Stimulated activated CD8-positive, alpha-beta memory T cell treated with anti-CD3 and anti-CD28 coated beads, Interleukin-15, amount 100 ng/mL, for 1 hour (primary cell): ENCODE data around the gene NFYC.
A peak's percentile ranks its signal among the peaks of the same experiment; 100 is the strongest.
"Not testable (repeated sequence)": the region's sequence is repeated elsewhere in the genome, so short reads cannot be mapped to it uniquely, and the experiment has no call there.

ENCODE experiments used
- DNase-seq: peaks from one replicate; pipeline ENCODE4 v3.0.0-alpha.2; 2020; ENCODE audit warnings: low read depth

NFYC gene

DNA sequence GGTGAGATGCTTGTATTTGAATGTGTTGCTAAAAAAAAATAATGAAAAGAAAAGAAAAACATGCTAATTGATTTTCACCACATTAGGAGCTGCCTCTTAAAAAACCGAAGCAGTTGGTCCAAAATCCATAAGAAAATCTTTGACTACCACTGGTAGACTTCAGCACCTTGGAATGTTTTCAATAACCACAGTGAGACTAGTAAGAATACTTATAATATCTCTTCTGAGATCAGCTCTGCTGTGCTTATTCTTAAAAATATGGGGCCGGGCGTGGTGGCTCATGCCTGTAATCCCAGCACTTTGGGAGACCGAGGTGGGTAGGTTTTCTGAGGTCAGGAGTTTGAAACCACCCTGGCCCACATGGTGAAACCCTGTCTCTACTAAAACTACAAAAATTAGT is 15.1 kb downstream of the NFYC start:
- DNase-seq: no peak

DNA sequence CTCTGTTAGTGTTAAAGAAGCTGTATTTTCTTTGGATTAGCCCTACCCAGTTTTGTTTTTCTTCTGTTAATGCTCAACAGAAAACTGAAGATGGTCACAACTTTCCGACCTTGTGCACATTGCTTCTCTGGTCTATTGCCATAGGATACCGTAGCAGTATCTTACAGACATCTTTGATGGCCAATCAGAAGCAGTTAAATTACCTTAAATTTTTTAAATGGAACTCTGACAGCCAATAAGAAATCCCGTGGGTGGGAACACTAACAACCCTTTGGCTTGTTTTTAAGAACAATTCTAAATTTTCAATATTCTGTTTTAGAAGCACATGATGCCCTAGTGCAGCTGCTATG is 17.2 kb downstream of the NFYC start:
- no peak for DNase-seq

DNA sequence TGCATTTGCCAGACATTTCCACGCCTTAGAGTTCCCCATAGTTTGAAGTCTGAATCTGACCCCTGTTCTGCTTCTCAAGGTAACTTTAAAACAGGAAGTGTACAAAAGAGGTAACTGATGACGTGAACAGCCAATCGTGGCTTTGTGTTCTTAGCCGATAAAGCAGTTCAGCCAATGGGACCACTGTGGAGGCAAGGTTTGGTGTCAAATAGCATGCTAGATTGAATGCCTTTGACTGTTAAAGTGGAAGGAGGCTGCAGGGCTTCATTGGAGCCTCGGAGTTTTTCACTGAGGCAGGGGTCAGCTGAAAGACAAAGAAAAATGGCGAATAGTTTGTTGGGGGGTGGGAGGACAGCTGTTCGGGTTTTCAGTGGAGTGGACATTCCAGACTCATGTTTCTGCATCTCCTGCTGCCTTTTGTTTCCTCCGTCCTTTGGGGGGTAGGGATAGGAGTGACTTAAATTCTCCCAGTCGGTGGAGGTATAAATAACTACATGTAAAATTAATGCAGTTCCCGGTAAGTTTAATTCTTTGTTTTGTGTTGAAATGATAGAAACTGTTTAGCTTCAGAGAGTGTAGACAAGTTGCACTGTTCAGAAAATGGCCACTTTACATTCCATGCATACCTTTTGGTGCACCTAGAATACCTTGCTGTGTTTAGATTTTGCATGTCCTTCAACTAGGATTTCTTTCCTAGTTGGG is 17.7 kb downstream of the NFYC start:
- DNase-seq: peak; percentile 53

DNA sequence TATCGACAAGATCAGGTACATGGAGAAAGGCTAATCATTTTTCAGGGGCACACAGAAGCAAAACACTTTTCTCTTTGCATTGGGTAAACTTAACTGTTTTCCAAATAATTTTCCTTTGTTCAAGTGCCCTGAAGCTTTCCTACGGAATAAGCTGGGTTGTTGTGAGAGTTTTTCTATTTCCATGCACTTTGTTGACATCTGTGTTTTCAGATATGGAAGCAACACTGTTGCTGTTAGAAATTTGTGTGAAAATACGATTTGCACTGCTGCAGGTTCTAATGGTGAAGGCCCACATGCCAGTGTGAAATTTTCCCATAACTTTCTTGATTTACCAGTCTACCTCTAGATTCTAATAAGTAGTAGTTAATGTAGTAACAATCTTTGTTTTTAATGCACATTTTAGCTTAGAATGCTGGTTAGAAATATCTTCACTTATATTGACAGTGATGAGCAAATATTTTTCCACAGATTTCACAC is 18.3 kb downstream of the NFYC start:
- no peak for DNase-seq

DNA sequence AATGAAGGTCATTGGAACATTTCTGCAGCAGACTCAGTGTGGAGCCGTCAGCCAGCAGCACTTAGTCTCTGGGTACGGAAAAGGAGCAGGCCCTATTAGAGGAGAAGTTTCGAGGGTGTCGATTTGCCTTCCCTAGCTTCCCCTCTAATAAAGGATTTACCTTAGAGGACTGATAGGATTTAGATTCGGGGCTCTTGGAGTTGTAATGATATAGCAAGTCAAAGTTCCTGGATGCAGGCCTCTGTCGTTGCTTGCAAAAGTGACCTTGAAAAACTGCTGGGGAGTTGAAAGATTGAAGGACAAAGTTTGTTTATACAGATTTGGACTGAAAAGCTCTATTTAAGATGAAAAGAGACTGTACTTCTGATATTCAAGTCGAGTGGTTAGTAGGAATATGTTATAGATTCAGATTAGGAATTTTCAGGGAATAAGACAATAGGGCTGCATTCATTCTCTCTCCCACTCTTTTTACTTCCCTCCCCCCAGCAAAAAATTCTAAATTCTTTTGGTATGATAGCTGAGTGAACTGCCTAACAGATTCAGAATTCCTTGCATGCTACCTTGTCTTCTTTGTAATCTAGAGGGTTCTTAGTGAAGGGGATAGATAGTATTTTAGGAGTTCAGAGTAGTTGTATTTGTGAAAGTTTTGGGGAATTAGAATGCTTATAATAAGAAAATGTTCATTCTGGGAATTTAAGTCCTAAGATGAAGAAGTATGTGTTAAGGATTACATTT is 19.2 kb downstream of the NFYC start:
- no peak for DNase-seq

DNA sequence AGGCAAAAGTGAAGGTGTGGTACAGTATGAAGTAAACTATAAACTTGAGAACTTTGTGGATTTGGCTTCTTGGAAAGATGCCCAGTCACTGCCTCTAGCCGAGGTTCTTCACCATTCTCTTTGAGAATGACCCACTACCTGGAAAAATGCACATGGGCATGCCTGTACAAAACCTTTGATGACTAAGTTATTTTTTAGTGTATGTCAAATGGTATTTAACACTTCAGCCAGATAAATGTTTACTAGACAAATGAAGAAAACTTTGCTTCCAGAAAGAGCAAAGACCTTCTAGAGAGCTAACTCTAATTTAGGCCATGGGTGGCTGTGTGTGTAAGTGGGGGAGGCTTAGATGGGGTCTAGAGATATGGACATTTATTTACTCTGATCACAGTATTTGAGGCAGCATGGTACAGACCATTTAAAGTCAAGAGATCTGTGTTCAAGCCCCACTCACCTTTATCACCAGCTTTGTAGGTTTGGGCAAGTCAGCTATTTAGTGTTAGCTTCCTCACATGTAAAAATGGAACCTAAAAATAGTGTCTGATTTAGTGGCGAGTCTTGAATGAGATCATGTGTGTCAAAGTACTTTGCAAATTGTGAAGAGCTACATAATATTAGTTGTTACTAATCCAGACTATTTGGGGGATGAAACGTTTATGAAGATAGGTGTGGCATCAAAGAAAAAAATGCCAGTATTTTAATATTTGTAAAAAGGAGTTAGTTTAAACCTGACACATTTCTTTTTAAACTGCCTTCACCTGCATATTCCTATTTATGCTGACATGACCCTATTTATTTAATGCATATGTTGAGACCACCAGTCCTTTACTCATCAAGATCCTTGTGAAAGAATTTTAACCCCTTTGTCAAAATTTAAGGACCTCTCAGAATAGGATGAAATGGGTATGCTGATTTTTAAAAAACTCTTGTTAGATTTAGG is 20.2 kb downstream of the NFYC start:
- DNase-seq: no peak

DNA sequence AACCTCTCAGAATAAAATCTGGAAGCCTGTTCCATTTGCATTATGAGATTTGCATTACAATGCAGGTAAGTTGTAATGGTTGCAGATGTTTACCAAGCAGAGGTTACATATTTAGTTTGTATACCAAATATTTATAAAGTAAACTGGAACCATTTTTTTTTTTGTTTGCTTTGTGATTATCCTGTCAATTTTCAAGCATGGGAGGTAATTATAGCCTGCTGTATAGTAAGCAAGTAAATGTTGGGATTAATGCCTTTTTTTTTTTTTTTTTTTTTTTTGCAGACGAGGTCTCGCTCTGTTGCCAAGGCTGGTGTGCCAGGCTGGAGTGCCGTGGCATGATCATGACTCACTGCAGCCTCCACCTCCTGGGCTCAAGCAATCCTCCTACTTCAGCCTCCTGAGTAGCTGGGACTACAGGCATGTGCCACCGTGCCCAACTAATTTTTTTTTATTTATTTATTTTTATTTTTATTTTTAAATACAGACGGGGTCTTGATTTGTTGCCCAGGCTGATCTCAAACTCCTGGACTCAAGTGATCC is 21.0 kb downstream of the NFYC start:
- no peak for DNase-seq

DNA sequence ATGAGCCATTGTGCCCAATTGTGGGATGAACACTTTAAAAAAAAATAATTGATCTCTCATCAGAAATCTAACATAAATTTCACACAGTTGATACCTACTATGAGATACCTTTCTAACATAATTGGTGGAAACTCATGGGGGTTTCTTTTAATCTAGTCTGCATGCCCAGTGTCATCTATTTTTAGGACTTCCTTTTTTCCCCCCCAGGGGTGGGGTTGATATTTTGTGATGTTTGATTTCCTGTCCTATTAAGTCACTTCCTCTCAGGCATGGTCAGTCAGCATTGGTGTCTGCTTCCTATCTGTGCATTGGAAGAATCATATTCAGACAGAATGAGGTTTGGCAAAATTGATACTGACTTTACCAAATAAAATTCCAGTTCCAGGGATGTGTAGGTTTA is 21.5 kb downstream of the NFYC start:
- no peak for DNase-seq

DNA sequence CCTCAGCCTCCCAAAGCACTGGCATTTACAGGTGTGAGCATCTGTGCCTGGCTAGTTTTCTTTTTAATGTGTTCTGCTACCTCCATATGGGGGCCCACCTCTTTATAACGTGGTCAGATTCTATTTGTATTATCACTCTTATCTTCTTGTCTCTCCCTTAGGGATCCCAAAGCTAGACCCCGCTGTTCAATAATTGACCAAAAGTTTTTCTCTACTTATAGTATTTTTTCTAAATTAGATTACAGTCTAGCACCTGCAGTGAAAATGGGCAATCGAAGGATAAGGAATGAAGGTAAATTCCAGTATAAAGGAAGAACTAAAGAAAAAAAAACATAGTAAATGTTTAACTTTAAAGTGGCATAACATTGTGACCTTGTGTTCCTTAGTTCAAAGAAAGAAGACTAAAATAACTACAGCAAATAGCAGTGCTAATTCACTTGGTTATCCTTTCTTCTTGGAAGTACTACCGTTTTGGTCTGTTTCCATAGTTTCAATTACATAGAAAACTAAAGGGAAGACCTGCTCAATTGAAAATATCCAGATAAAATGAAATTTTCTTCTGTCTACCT is 24.1 kb downstream of the NFYC start:
- DNase-seq: no peak

DNA sequence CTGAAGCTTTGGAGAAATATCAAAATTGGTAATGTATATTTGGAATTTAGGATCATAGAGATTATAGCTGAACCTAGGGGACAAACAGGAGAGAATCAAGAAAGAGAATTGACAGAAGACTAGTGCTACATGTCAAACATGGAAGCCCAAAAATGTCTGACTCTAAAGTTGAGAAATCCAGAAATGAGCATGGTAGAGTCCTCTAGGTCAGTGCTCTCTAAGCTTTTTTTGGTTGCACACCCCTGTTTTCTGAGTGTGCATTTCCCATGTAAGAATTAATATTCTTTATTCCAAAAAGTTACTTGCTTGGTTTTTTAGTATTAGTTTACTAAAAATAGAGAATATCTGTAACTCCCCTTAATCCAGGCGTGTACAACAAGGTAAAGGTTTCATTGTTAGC is 25.6 kb downstream of the NFYC start:
- no peak for DNase-seq

DNA sequence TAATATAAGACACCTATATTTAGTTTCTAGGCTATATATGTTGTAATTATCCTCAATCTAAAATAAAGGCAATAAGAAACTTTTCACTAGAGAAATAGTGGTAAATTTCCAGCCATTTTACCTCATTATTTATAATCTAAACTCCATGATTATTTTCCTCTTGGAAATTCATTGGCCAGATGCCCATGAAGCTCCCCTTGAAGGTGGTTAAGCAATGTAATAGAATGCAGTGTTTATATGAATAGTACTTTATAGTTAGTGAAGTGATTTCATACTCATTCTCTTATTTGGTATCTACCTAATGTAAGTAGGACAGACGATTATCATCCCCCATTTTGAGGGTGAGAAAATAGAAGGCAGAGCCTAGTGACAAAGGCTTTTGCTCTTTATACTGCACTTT is 26.5 kb downstream of the NFYC start:
- DNase-seq: no peak

DNA sequence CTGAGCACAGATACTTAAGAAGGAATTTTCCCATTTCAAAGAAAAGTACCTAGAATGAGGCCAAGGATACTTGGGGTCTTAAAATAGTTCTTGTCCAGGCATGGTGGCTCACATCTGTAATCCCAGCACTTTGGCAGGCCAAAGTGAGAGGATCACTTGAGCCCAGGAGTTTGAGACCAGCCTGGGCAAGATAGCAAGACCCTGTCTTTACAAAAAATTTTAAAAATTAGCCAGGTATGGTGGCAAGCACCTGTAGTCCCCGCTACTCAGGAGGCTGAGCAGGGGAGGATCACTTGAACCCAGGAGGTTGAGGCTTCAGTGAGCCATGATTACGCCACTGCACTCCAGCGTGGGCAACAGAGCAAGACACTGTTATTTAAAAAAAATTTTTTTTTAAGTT is 29.0 kb downstream of the NFYC start:
- no peak for DNase-seq

DNA sequence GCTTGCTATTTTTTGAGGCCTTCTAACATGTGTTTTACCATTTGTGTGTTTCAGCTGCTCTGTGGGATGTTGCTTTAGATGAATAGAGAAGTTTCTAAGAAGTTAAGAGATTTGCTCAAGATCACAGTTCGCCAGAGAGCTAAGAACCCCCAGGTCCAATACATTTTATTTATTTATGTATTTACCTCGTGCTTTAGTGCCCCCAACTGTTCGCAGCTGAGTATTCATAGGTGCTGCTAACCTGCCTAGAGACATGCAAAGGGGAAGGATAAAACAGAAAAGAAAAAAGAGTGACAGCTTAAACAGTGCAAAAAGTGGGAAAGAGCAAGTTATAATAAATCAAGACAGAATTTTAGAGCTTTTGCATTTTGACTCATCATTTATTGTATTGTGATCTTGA is 31.1 kb downstream of the NFYC start:
- no peak for DNase-seq

DNA sequence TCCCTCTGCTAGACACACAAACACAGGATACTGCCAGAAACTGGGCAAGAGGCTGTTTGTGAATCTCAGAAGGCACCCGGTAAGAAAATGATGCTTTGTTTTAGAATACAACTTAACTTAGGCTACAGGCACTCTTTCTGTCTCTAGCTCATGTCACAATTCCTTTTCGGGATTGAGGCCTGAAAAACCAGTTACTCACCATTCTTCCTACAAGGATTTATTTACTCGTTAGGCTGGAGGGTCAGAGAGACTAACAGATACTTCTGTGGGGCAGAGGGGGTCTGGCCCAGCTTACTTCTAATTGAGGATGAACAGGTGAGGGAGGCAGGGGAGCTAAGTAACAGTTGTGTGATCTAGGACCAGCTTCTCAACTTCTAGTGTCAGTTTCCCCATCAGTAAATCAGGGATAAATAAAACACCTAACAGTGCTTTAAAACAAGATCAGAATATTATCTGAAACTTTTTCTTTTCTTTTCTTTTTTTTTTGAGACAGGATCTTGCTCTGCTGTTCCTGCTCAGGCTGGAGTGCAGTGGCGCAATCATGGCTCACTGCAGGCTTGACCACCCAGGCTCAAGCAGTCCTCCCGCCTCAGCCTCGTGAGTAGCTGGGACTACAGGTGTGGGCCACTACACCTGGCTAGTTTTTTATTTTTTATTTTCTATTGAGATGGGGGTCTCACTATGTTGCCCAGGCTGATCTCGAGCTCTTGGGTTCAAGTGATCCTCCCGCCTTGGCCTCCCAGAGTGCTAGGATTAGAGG is 31.9 kb downstream of the NFYC start:
- DNase-seq: no peak

DNA sequence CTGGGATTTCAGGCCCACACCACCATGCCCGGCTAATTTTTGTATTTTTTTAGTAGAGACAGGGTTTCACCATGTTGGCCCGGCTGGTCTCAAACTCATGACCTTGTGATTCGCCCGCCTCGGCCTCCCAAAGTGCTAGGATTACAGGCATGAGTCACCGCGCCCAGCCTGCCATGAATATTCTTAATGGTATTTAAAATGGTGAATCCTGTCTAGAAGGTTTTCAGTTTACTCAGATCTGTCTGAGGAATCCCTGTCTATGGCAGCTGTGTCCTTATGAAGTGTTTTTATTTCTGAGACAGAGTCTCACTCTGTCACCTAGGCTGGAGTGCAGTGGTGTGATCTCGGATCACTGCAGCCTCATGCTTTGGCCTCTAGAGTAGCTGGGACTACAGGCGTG is 36.2 kb downstream of the NFYC start:
- DNase-seq: not testable (repeated sequence)

DNA sequence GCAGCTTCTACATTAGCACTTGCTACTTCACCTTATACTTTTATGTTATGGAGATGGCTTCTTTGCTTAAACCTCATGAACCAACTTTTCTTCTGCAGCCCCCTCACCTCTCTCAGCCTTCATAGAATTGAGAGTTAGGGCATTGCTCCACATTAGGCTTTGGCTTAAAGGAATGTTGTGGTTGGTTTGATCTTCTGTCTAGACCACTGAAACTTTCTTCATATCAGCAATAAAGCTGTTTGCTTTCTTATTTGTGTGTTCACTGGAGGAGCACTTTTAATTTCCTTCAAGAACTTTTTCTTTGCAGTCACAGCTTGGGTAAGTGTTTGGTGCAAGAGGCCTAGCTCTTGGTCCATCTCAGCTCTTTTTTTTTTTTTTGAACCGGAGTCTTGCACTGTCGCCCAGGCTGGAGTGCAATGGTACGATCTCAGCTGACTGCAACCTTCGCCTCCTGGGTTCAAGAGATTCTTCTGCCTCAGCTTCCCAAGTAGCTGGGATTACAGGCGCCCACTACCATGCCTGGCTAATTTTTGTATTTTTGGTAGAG is 37.9 kb downstream of the NFYC start:
- DNase-seq: not testable (repeated sequence)

DNA sequence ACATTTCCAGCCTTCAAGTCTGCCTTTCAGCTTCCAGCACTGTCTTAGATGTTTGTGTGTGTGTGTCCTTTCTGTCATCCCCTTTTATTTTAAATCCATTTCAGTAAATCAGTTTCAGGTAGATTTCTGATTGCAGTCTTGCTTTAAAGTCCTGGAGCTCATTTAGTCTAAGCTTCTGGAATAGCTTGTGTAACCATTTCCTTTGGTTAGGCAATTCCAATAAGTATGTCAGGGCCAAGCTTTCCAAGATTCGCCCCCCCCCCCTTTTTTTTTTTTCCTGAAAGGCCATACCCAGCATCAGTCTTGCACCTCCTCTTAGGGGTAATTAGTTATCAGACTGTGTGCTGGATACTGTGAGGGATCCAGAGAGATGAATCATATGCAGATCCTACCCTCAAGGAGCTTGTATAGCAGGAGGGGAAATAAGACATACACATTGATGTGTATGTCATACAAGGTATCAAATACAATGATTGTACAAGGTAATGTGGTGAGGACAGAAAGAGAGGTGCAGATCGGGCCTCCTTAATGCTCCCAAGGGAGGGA is 41.3 kb downstream of the NFYC start:
- no peak for DNase-seq

DNA sequence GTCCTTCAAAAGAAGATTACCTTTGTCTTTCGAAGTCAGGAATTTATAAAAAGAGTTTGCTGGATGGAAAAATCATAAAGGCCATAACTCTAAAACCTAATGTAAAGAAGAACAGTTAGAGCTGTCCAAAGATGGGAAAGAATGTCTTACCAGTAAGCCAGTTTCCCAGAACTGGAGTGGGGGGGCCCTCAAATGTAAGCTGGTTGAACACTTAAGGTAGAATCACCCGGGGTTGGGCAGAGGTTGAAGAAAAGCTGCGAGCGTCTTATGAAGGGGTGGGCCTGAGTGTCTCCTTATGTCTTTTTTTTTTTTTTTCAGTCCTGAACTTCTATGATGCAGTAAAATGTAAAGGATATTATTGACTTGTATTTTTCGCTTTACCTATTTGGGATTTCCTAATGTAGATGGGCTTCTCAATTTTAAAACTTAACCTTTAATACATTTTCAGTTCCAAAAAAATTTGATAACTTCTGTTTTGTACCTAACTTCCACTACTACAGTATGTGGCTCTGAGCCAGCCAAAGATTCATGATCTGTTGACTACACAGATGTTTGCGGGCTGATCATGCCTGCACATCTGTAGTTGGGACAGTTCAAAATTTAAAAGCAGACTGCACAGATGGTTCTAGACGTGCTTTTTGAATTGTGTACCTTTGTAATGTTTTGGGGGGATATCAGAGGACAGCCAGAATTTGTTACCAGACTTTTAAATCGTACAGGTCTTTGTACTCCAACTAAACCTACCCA is 43.6 kb downstream of the NFYC start:
- no peak for DNase-seq

DNA sequence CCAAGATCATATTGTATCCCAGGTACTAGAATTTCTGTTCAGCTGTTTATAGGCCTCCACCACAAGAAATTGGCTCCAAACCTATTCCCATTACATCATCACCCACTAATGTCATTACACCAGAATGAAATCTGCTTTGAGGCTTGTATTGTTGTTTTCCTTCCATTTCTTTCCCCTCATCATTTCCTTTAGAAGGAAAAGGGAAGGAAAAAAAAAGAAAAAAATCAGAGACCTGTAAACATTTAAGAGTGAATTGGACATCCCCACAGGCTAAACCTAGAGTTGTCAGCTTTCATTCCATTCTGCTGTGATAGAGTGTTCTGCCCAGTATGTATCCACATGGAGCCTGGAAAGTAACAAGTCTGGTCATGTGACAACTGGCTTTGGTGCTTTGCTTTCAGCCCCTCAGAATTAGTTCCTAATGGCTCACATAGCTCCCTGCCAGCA is 44.6 kb downstream of the NFYC start:
- DNase-seq: no peak

DNA sequence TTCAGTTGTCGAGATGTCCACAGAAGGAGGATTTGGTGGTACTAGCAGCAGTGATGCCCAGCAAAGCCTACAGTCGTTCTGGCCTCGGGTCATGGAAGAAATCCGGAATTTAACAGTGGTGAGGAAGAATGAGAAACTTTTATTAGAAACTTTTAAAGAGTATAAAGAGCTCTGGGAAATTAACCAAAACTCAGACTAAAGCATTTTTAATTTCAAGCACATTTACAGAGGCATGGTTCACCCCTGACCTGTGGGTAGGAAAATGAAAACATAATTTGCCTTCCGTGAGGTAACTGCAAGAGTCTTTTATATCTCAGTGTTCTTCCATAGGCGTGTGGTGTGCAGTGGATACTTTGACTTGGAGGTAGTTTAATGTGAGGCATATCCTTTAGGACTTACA is 47.3 kb downstream of the NFYC start:
- no peak for DNase-seq
